Measurements from ENCODE around the gene RFX2.
"Not testable (repeated sequence)": the region's sequence is repeated elsewhere in the genome, so short reads cannot be mapped to it uniquely, and the experiment has no call there.

RFX2 gene

GRCh38 chr19:5990289-5990797 is 120.0 kb downstream of the RFX2 start:
- DNase-seq (ENCODE audit: low read depth), result no peak

GRCh38 chr19:5989388-5990074 is 120.8 kb downstream of the RFX2 start:
- DNase-seq (ENCODE audit: low read depth), result no peak

- no peak for DNase-seq (ENCODE audit: low read depth)
Measured at GRCh38 chr19:5988517-5989387, 121.5 kb downstream of the RFX2 start.

GRCh38 chr19:5987077-5987818 is 123.1 kb downstream of the RFX2 start:
- peak; percentile 78 for DNase-seq (ENCODE audit: low read depth)

GRCh38 chr19:5985837-5986236 is 124.5 kb downstream of the RFX2 start:
- not testable (repeated sequence) for DNase-seq (ENCODE audit: low read depth)

- DNase-seq (ENCODE audit: low read depth), result no peak
Measured at GRCh38 chr19:5985098-5985783, 125.1 kb downstream of the RFX2 start.

- no peak for DNase-seq (ENCODE audit: low read depth)
Measured at GRCh38 chr19:5984600-5984999, 125.7 kb downstream of the RFX2 start.

- DNase-seq (ENCODE audit: low read depth), result no peak
Measured at GRCh38 chr19:5983367-5983955, 126.8 kb downstream of the RFX2 start.

GRCh38 chr19:5978606-5979552 is 131.4 kb downstream of the RFX2 start:
- DNase-seq (ENCODE audit: low read depth), result no peak

- DNase-seq (ENCODE audit: low read depth), result peak; percentile 100
Measured at GRCh38 chr19:5977785-5978605, 132.3 kb downstream of the RFX2 start, which contains the start of gene RANBP3. Gene RANBP3 (minus strand): TSS chr19:5978140. CDS start chr19:5978082, 58 bp downstream.

GRCh38 chr19:5977222-5977784 is 133.0 kb downstream of the RFX2 start:
- DNase-seq (ENCODE audit: low read depth), result no peak

GRCh38 chr19:5976768-5977167 is 133.5 kb downstream of the RFX2 start:
- DNase-seq (ENCODE audit: low read depth), result no peak

GRCh38 chr19:5975388-5975728 is 134.9 kb downstream of the RFX2 start:
- no peak for DNase-seq (ENCODE audit: low read depth)

GRCh38 chr19:5974721-5975387 is 135.4 kb downstream of the RFX2 start:
- DNase-seq (ENCODE audit: low read depth), result no peak

GRCh38 chr19:5973867-5974635 is 136.2 kb downstream of the RFX2 start:
- no peak for DNase-seq (ENCODE audit: low read depth)

GRCh38 chr19:5973376-5973775 is 136.9 kb downstream of the RFX2 start:
- no peak for DNase-seq (ENCODE audit: low read depth)

GRCh38 chr19:5972355-5972731 is 138.0 kb downstream of the RFX2 start:
- no peak for DNase-seq (ENCODE audit: low read depth)

All from fibroblast of the conjunctiva (primary cell).